Measurements from ENCODE around the gene DNAJC1. TPM values are rescaled to one million over a fixed set of nuclear protein-coding genes. Genes with fewer than 3 reads are reported as not detected.

Gene DNAJC1
- total and polyA plus RNA-seq, 2 of the 4 experiments (the other 2 are of a cell fraction): 12.7 to 13.3 TPM

DNA sequence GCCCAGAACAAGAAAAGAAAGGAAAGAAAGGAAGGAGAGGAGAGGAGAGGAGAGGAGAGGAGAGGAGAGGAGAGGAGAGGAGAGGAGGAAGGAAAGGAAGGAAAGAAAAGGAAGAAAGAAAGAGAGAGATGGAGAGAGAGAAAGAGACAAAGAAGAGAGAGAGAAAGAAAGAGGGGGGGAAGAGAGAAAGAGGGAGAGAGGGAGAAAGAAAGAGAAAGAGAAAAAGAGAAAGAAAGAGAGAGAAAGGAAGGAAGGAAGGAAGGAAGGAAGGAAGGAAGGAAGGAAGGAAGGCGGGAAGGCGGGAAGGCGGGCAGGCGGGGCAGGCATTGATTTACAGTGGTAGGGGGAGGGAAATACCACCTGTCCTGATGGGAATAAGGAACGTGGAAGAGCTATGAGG, 92.7 kb downstream of the DNAJC1 start:
- Histone ChIP-seq H3K9me1 (ENCODE audit: insufficient read depth, low read length) (no peaks in the 10 kb centered on the region), H2AK9ac (replicated peaks; ENCODE audit: low read depth, low read length, poor library complexity) (no peak overlapping the region), H3K27ac (ENCODE audit: insufficient read depth, low read length) (no peak overlapping the region), H4K5ac (ENCODE audit: low read depth, low read length) (no peak overlapping the region), H3K4ac (ENCODE audit: low read depth, low read length) (no peak overlapping the region), H3K9ac (ENCODE audit: low read depth, low read length) (no peak overlapping the region), H2AK5ac (ENCODE audit: low read depth, low read length) (no peak overlapping the region), H3K4me3 (ENCODE audit: insufficient read depth, low read depth, low read length) (no peak overlapping the region), H4K91ac (ENCODE audit: insufficient read depth, low read depth, low read length) (no peak overlapping the region), H2BK5ac (ENCODE audit: low read depth, low read length, poor library complexity, severe bottlenecking) (no peak overlapping the region), H3K27me3 (ENCODE audit: control insufficient read depth, insufficient read depth, low read length) (no peaks in the 10 kb centered on the region), H2BK15ac (ENCODE audit: low read depth, low read length) (no peak overlapping the region), H3K56ac (ENCODE audit: extremely low read depth, insufficient read depth, low read length) (no peak overlapping the region), H3K36me3 (ENCODE audit: control insufficient read depth, insufficient read depth, low read length) (no peaks in the 10 kb centered on the region), H3K18ac (ENCODE audit: low read depth, low read length) (no peak overlapping the region), H3K9me3 (ENCODE audit: control insufficient read depth, insufficient read depth, low read length) (no peaks in the 10 kb centered on the region), H2AFZ (replicated peaks; ENCODE audit: low read length, poor library complexity) (no peak overlapping the region), H4K20me1 (ENCODE audit: insufficient read depth, low read length) (no peaks in the 10 kb centered on the region), H2BK20ac (ENCODE audit: low read depth, low read length) (no peak overlapping the region), H3K23ac (ENCODE audit: low read depth, low read length) (no peak overlapping the region), H3K4me1 (ENCODE audit: control insufficient read depth, insufficient read depth, low read length) (peaks cover 2% of the 10 kb centered on the region), H3K4me2 (ENCODE audit: low read depth, low read length) (no peak overlapping the region), H2BK120ac (ENCODE audit: low read depth, low read length) (no peak overlapping the region), H3K14ac (replicated peaks; ENCODE audit: low read depth, low read length) (no peak overlapping the region), H3K79me1 (ENCODE audit: low read depth in 1 of 2, low read length in 2 of 2) (no peaks in the 10 kb centered on the region), H4K8ac (ENCODE audit: low read depth in 2 of 2, low read length in 2 of 2) (no peak overlapping the region)
- ChIA-PET POLR2A (ENCODE audit: unreplicated experiment) (no interaction called here), CTCF (no interaction called here)
- TF ChIP-seq RAD21 (IDR thresholded peaks at IDR 0.05; ENCODE audit: low read length): no peak
- TF ChIP-seq RFX5 (IDR thresholded peaks at IDR 0.05; ENCODE audit: low read depth, low read length): no peak
- TF ChIP-seq CTCF (conservative IDR thresholded peaks at IDR 0.05; ENCODE audit: low read depth, low read length): no peak
- no peak for TF ChIP-seq CHD1 (IDR thresholded peaks at IDR 0.05; ENCODE audit: low read depth, low read length)
- WGBS, 2 experiments (ENCODE audit: extremely low coverage in 2 of 2, insufficient read length in 1 of 2): 100% methylated on average over 4 of the region's 5 CpGs; no CpG with 5 or more reads in 1 of the 2 experiments
- DNase-seq: no peak
- no peak for ATAC-seq (ENCODE audit: low read depth)
- in situ Hi-C loops (cut with MboI; ENCODE audit: low sequenced_read_pairs): no loop called here
- dilution Hi-C loops (cut with HindIII; ENCODE audit: low sequenced_read_pairs, unreplicated experiment): no loop called here
- intact Hi-C loops (cut with micrococcal nuclease): loop anchor here (5.0 kb wide), 1 partner anchor 148 kb away; no protein-coding TSS in a partner anchor
- no TSS peak for BruUV-seq (replicated peaks)

All from IMR-90 (cell line).